Measurements from ENCODE around the gene CAPG. TPM values are rescaled to one million over a fixed set of nuclear protein-coding genes. Genes with fewer than 3 reads are reported as not detected.
A peak's percentile ranks its signal among the peaks of the same experiment; 100 is the strongest.

CAPG gene
- total and polyA plus RNA-seq, 9 of the 15 experiments (the other 6 are each of a cell fraction or from before 2014, with no cell fraction given), result 10.6 to 90.4 (median 56.0) TPM

DNA sequence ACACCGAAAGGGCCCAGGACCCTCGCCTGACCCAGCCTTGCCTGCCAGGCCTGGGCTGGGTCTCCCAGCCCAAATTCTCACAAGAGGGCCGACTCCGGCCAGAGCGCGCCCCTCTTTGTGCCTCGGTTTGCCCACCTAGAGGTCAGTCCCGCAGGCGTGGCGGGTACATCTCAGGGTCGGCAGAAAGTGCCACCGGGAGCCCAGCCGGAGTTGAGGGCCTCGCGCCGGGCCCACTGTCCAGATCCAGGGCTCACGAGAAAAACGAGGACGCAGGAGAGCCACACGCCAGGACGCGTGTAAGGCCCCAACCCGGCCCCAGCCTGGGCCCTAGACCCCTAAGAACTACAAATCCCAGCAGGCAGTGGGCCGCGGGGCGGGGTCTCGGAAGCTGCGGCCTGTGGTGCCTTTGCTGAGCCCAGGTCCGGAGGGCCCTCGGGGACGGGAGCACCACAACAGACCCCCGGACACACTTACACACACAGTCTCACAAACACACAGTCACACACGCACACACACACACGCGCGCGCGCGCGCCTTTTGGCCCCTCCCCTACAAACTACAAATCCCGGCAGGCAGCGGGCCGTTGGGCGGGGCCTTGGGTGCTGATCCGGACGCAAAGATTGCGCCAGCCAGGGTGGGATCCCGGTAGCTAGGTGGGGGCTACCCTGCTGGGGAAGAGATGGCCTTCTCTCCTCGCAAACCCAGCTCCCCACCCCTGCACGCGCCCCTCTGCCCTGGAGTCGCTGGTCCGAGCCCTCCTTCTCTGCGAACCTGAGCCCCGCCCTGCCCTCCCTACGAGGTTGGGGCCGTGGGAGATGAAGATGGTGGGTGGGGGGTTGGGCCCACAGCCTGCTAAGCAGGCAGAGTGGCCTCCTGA lies 8.2 kb upstream of the CAPG start, which contains the start of gene SH2D6 (continued):
- TF ChIP-seq, protein P1, sequence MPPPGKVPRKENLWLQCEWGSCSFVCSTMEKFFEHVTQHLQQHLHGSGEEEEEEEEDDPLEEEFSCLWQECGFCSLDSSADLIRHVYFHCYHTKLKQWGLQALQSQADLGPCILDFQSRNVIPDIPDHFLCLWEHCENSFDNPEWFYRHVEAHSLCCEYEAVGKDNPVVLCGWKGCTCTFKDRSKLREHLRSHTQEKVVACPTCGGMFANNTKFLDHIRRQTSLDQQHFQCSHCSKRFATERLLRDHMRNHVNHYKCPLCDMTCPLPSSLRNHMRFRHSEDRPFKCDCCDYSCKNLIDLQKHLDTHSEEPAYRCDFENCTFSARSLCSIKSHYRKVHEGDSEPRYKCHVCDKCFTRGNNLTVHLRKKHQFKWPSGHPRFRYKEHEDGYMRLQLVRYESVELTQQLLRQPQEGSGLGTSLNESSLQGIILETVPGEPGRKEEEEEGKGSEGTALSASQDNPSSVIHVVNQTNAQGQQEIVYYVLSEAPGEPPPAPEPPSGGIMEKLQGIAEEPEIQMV (tag; conservative IDR thresholded peaks at IDR 0.05; ENCODE audit: low read depth), result peak; percentile 33; the same call in 1 of the 2 replicates
- no peak for TF ChIP-seq RBM14 (IDR thresholded peaks at IDR 0.05; ENCODE audit: borderline replicate concordance, insufficient read depth, low read depth, low read length)
- 0 out of 2 replicates have a peak, but pooled peaks have one; percentile 80 for TF ChIP-seq ZKSCAN8 (CRISPR knock-in tag; IDR thresholded peaks at IDR 0.05)
- TF ChIP-seq HNRNPK (IDR thresholded peaks at IDR 0.05; ENCODE audit: low read depth, low read length, poor library complexity, severe bottlenecking), result no peak
- no peak; the same call in 1 of the 2 replicates for TF ChIP-seq ZNF324 (CRISPR knock-in tag; IDR thresholded peaks at IDR 0.05)
- TF ChIP-seq RBBP5 (IDR thresholded peaks at IDR 0.05; ENCODE audit: borderline replicate concordance, insufficient read depth, low read length, poor library complexity, severe bottlenecking), result no peak
- TF ChIP-seq, protein P2, sequence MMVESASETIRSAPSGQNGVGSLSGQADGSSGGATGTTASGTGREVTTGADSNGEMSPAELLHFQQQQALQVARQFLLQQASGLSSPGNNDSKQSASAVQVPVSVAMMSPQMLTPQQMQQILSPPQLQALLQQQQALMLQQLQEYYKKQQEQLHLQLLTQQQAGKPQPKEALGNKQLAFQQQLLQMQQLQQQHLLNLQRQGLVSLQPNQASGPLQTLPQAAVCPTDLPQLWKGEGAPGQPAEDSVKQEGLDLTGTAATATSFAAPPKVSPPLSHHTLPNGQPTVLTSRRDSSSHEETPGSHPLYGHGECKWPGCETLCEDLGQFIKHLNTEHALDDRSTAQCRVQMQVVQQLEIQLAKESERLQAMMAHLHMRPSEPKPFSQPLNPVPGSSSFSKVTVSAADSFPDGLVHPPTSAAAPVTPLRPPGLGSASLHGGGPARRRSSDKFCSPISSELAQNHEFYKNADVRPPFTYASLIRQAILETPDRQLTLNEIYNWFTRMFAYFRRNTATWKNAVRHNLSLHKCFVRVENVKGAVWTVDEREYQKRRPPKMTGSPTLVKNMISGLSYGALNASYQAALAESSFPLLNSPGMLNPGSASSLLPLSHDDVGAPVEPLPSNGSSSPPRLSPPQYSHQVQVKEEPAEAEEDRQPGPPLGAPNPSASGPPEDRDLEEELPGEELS (CRISPR knock-in tag; IDR thresholded peaks at IDR 0.05; ENCODE audit: borderline replicate concordance), result peak; percentile 94; the same call in 1 of the 2 replicates
- no peak for TF ChIP-seq CHD2 (IDR thresholded peaks at IDR 0.05; ENCODE audit: low read depth, low read length)
- TF ChIP-seq, protein P3, sequence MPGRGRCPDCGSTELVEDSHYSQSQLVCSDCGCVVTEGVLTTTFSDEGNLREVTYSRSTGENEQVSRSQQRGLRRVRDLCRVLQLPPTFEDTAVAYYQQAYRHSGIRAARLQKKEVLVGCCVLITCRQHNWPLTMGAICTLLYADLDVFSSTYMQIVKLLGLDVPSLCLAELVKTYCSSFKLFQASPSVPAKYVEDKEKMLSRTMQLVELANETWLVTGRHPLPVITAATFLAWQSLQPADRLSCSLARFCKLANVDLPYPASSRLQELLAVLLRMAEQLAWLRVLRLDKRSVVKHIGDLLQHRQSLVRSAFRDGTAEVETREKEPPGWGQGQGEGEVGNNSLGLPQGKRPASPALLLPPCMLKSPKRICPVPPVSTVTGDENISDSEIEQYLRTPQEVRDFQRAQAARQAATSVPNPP (IDR thresholded peaks at IDR 0.05; ENCODE audit: borderline replicate concordance, insufficient read depth, insufficient read length), result no peak
- TF ChIP-seq ZFP1 (CRISPR knock-in tag; IDR thresholded peaks at IDR 0.05), result no peak
- TF ChIP-seq ARNT (IDR thresholded peaks at IDR 0.05), result no peak
- TF ChIP-seq ZNF785 (CRISPR knock-in tag; IDR thresholded peaks at IDR 0.05), result no peak
- TF ChIP-seq CCNT2 (IDR thresholded peaks at IDR 0.05; ENCODE audit: borderline replicate concordance, extremely low read depth, insufficient read length, low read depth, low read length), result no peak
- TF ChIP-seq, protein P4, sequence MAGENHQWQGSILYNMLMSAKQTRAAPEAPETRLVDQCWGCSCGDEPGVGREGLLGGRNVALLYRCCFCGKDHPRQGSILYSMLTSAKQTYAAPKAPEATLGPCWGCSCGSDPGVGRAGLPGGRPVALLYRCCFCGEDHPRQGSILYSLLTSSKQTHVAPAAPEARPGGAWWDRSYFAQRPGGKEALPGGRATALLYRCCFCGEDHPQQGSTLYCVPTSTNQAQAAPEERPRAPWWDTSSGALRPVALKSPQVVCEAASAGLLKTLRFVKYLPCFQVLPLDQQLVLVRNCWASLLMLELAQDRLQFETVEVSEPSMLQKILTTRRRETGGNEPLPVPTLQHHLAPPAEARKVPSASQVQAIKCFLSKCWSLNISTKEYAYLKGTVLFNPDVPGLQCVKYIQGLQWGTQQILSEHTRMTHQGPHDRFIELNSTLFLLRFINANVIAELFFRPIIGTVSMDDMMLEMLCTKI (IDR thresholded peaks at IDR 0.05; ENCODE audit: partially characterized antibody), result no peak
- peak; percentile 92 for TF ChIP-seq POLR2G (IDR thresholded peaks at IDR 0.05; ENCODE audit: low read depth, low read length)
- no peak for TF ChIP-seq NCOA6 (IDR thresholded peaks at IDR 0.05)
- peak; percentile 16; the same call in 1 of the 2 replicates for TF ChIP-seq SIN3B (IDR thresholded peaks at IDR 0.05; ENCODE audit: low read depth)
- peak; percentile 86 for TF ChIP-seq LCOR (CRISPR knock-in tag; IDR thresholded peaks at IDR 0.05)
- TF ChIP-seq NR4A1 (CRISPR knock-in tag; IDR thresholded peaks at IDR 0.05), result 0 out of 2 replicates have a peak, but pooled peaks have one; percentile 43
- peak; percentile 89 for TF ChIP-seq NR4A1 (tag; IDR thresholded peaks at IDR 0.05)
- TF ChIP-seq PHB (CRISPR knock-in tag; IDR thresholded peaks at IDR 0.05), result no peak
